Adipocyte (in vitro differentiated cells): Measurements from ENCODE around the gene KIF26A.
"Not testable (repeated sequence)": the region's sequence is repeated elsewhere in the genome, so short reads cannot be mapped to it uniquely, and the experiment has no call there.

Experiments
- DNase-seq: peaks from one replicate; pipeline ENCODE4 v3.0.0-alpha.2; 2015; ENCODE audit warnings: low read depth
- H3K27me3 ChIP-seq: replicated peaks from 2 replicates; pipeline ENCODE4 v1.7.0; 2013; ENCODE audit warnings: mild to moderate bottlenecking, low read length, moderate library complexity; ENCODE audit not compliant: control insufficient read depth, insufficient read depth
- H3K36me3 ChIP-seq: 2 replicates; pipeline ENCODE4 v1.7.0; 2013; ENCODE audit warnings: low read length, mild to moderate bottlenecking, moderate library complexity; ENCODE audit not compliant: control insufficient read depth, insufficient read depth, severe bottlenecking
- H3K4me1 ChIP-seq: 2 replicates; pipeline ENCODE4 v1.7.0; 2013; ENCODE audit warnings: mild to moderate bottlenecking, low read length, moderate library complexity; ENCODE audit not compliant: control insufficient read depth, insufficient read depth
- H3K4me3 ChIP-seq: 2 replicates; pipeline ENCODE4 v1.7.0; 2013; ENCODE audit warnings: mild to moderate bottlenecking, low read length, moderate library complexity
- H3K9ac ChIP-seq: 2 replicates; pipeline ENCODE4 v1.7.0; 2013; ENCODE audit warnings: mild to moderate bottlenecking, low read length, moderate library complexity
- H3K9me3 ChIP-seq: 2 replicates; pipeline ENCODE4 v1.7.0; 2013; ENCODE audit warnings: mild to moderate bottlenecking, low read length, moderate library complexity; ENCODE audit not compliant: control insufficient read depth

Gene KIF26A

DNA sequence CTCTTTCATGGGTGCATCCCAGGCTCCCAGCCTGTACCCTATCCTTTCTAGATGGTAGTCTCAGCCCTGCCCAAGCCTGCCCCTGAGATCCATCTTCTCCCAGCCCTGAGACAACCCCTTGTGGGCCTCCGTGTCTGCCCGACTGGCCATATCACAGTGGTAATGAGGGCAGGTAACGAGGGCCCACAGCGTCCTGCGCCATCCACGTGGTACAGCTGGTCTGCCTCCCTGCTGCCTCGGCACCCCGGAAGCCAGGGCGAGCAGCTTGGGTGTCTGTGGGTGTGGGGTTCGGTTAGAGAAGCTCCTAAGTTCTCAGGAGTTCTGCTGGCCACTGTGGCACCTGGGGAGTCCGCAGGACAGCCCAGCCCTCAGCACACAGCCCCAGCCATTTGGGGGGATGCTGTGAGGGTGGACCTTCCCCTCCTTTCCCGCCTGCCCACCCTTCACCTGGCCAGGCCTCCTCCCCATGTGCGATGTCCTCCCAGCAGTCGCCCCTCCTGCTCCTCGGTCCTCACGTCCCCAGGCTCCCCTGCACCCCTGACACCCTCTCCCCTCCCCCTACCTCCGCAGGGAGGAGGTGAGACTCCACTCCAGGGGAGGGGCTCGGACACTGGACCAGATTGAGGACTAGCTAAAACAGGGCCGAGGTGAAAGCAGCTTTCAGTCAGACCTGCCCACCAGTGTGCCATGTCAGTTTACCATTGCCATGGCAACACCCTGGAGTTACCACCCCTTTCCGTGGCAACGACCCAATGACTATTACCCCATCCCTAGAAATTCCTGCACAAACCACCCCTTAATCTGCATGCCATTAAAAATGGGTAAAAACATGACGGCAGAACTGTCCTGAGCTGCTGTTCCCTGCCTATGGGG, 69.0 kb downstream of the KIF26A start:
- Histone ChIP-seq H3K36me3 (no peaks in the 10 kb centered on the region), H3K27me3 (peaks cover 6% of the 10 kb centered on the region), H3K9ac (no peak overlapping the region), H3K4me1 (no peaks in the 10 kb centered on the region), H3K9me3 (no peaks in the 10 kb centered on the region), H3K4me3 (no peak overlapping the region)
- DNase-seq = no peak

DNA sequence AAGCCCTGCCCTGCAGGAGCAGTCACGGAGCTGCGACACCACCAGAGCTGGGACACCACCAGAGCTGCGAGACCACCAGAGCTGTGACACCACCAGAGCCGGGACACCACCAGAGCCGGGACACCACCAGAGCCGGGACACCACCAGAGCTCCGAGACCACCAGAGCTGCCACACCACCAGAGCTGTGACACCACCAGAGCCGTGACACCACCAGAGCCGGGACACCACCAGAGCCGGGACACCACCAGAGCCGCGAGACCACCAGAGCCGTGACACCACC, 69.6 kb downstream of the KIF26A start:
- not testable (repeated sequence) for H3K9ac ChIP-seq, H3K27me3 ChIP-seq, H3K9me3 ChIP-seq, DNase-seq, H3K36me3 ChIP-seq, H3K4me1 ChIP-seq, H3K4me3 ChIP-seq

DNA sequence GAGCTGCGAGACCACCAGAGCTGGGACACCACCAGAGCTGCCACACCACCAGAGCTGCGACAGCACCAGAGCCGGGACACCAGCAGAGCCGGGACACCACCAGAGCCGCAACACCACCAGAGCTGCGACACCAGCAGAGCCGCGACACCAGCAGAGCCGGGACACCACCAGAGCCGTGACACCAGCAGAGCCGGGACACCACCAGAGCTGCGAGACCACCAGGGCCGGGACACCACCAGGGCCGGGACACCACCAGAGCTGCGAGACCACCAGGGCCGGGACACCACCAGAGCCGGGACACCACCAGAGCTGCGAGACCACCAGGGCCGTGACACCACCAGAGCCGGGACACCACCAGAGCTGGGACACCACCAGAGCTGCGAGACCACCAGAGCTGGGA, 69.9 kb downstream of the KIF26A start:
- not testable (repeated sequence) for H3K9me3 ChIP-seq, H3K9ac ChIP-seq, H3K27me3 ChIP-seq, H3K4me1 ChIP-seq, DNase-seq, H3K36me3 ChIP-seq, H3K4me3 ChIP-seq

DNA sequence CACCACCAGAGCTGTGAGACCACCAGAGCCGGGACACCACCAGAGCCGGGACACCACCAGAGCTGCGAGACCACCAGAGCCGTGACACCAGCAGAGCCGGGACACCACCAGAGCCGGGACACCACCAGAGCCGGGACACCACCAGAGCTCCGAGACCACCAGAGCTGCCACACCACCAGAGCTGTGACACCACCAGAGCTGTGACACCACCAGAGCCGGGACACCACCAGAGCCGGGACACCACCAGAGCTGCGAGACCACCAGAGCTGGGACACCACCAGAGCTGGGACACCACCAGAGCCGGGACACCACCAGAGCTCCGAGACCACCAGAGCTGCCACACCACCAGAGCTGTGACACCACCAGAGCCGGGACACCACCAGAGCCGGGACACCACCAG, 70.7 kb downstream of the KIF26A start:
- H3K4me3 ChIP-seq, H3K4me1 ChIP-seq, H3K36me3 ChIP-seq, H3K27me3 ChIP-seq, DNase-seq, H3K9me3 ChIP-seq, H3K9ac ChIP-seq: not testable (repeated sequence)

DNA sequence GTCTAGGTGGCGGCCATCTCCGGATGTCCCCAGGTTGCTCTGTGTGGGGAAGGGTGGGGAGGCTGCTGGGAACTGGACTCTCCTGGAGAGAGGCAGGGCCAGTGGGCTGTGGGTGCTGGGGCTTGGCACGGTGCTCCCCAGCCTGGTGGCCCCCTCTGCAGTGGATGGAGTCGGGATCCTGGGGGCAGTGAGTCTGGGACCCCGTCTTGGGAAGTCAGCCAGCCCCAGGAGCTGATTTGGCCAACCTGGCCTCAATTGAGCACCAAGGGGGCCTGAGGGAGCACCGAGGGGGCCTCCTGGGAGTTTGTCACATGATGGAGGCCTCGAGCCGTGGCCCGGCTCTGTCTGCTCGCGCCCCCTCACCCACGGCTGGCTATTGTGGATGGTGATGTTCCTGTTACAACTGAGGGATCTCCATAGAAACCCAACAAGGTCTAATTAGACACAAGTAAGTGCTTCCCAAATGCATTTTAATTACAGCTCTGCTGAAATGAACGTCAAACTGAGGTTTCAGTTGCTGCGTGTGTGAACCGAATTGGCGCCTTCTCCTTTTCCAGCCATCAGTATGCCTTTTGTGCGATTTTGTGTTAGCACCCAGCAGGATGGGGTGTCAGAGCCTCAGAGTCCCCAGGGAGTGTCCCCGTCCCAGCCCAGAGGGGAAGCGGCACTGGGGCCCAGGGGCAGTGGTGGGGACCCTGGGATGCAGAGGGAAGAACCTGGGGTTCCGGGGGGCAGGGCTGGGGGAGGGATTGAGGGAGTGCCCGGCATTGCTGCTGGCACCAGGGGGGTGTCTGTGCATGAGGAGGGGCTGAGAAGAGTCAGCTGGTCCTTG, 71.8 kb downstream of the KIF26A start:
- Histone ChIP-seq H3K4me3 (no peak overlapping the region), H3K9me3 (no peaks in the 10 kb centered on the region), H3K9ac (no peak overlapping the region), H3K36me3 (no peaks in the 10 kb centered on the region), H3K4me1 (no peaks in the 10 kb centered on the region), H3K27me3 (peaks cover 3% of the 10 kb centered on the region)
- no peak for DNase-seq

DNA sequence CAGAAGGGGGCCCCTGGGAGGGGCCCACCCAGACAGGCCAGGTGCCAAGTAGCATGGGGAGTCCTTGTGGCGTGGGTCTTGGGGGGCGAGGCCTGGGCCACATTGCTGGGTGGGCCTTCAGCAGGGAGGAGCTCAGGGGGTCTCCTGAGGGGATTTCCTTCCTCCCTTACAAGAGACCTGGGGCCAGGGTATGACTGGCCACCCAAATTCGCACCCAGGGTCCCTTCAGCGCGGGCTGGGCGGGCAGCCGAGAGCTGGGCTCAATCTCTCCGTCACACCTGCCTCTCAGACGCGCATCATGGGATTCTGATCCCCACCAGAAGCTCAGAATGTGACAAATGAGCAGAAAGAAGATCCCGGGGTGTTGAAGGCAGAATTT, 72.4 kb downstream of the KIF26A start:
- Histone ChIP-seq H3K9me3 (no peaks in the 10 kb centered on the region), H3K36me3 (no peaks in the 10 kb centered on the region), H3K4me1 (no peaks in the 10 kb centered on the region), H3K9ac (no peak overlapping the region), H3K4me3 (no peak overlapping the region), H3K27me3 (peaks cover 3% of the 10 kb centered on the region)
- DNase-seq = no peak

DNA sequence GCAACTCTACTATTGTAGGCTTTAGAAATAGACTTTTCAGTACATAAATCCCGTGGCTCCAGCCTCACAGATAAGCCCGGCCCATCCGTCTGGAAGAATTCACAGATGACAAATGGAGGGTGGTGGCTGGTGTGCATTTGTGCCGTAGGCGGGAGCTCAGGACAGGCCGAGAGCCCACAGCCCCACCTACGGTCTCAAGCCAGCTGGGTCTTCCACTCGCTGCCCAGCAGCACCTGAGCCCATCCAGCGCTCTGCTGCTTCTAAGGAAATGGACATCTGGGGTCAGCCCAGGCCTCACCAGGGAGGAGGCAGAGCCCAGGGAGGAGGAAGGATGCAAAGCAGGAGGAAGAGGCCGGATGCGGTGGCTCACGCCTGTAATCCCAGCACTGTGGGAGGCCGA, 72.8 kb downstream of the KIF26A start:
- Histone ChIP-seq H3K4me1 (no peaks in the 10 kb centered on the region), H3K9me3 (no peaks in the 10 kb centered on the region), H3K27me3 (no peaks in the 10 kb centered on the region), H3K9ac (no peak overlapping the region), H3K4me3 (no peak overlapping the region), H3K36me3 (no peaks in the 10 kb centered on the region)
- DNase-seq = no peak

DNA sequence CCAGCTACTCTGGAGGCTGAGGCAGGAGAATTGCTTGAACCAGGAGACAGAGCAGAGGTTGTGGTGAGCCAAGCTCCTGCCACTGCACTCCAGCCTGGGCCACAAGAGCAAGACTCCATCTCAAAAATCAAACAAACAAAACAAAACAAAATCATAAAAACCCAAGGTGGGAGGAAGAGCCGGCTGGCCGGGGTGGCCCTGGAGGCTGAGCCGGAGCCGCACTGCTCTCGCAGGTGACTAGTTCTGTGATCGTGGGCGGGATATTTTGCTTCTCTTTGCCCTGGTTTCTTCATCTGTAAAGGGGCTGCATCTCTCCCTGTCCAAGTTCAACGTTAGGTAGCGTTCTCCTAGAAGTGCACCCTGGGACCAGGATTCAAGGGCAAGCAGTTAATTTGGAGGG, 73.4 kb downstream of the KIF26A start:
- Histone ChIP-seq H3K36me3 (no peaks in the 10 kb centered on the region), H3K9ac (no peak overlapping the region), H3K9me3 (no peaks in the 10 kb centered on the region), H3K4me1 (no peaks in the 10 kb centered on the region), H3K27me3 (no peaks in the 10 kb centered on the region), H3K4me3 (no peak overlapping the region)
- no peak for DNase-seq

DNA sequence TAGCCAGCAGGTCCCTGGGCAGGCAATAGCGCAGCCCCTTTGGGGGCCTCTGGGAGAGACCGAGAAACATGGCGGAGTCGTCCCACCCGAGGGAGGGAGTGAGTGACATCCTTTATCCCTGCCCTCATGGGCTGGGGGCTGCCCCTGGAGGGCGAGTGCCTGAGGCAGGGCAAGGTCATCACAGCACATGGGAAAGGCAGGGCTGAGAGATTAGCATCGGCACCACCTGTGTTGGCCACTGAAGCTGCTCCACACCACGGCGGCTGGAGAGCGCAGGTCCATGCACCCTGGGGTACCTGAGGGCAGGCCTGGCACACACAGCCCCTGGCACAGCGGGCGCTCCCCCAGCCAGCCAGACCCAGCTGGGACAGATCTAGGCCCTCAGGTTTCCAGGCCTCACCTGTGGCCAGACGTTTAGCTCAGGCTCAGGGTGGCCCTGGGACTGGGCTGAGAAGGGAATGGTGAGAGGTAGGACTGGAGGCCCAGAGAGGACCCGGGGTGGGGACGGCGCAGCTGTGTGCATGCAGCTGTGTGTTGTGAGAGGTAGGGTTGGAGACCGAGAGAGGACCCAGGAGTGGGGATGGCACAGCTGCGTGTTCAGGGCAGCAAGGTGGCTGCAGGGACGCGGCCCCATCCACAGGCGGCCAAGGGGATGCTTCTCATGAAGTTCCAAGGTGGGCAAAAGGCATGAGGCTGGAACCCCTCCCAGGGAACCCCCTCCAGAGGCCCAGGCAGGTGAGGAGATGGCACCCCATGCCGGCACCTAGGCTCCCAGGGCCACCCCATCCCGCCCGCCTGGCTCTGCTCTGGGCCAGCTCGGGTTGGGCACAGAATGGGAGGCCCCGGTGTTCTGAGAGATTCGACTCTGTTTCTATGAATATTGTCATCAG, 74.1 kb downstream of the KIF26A start:
- Histone ChIP-seq H3K4me3 (no peak overlapping the region), H3K9ac (no peak overlapping the region), H3K9me3 (no peaks in the 10 kb centered on the region), H3K4me1 (no peaks in the 10 kb centered on the region), H3K36me3 (no peaks in the 10 kb centered on the region), H3K27me3 (no peaks in the 10 kb centered on the region)
- no peak for DNase-seq

DNA sequence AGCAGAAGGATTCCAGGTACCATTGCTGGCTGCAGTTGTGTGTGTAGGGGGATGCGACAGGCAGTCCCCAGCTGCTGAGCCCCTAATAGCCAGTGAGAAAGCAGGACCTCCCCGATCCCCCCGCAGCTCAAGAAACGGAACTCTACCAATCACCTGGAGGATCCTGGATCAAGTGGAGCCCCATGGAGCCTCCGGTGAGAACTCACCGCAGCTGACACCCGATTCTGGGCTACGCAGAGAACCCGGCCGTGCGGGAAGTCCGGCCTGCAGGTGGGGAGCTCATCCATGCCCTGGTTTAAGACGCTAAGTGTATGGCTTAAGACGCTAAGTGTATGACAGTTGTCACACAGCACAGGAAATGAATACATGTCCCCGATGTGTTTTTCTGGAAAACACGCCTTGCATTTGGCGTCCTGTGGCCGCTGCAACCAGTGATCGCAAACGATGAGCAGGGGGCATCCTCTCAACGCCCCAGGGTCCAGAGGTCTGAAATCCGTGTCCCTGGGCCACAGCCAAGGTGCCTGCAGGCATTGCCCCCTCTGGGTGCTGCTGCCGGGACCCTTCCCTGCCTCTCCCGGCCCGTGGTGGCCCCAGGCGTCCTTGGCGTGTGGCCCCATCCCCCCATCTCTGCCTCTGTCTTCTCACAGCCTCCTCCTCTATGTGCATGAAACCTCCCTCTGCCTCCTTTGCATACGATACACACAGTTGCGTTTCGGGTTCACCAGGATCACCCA, 75.1 kb downstream of the KIF26A start:
- Histone ChIP-seq H3K27me3 (no peaks in the 10 kb centered on the region), H3K4me3 (no peak overlapping the region), H3K9me3 (no peaks in the 10 kb centered on the region), H3K36me3 (no peaks in the 10 kb centered on the region), H3K9ac (no peak overlapping the region), H3K4me1 (no peaks in the 10 kb centered on the region)
- DNase-seq = no peak
